H1 (cell line): ENCODE results near the gene IAH1. TPM values are rescaled to one million over a fixed set of nuclear protein-coding genes. Genes with fewer than 3 reads are reported as not detected.

Source experiments
- CTCF ChIA-PET: fragments of 300-600 bp; sonication (Branson Sonifier 250); formaldehyde crosslinking; loops from one replicate; lab custom pipeline; 2021; ENCODE audit not compliant: partially characterized antibody; lab: Charles Lee
- POLR2A ChIA-PET: fragments of 300-600 bp; sonication (Branson Sonifier 250); formaldehyde crosslinking; loops from one replicate; lab custom pipeline; 2021; ENCODE audit warnings: inconsistent platforms; ENCODE audit not compliant: partially characterized antibody; lab: Charles Lee
- DNase-seq, 2 experiments: peaks; one replicate each; pipeline versions ENCODE4 v3.0.0 to v3.0.0-alpha.2; 2010 to 2022; ENCODE audit warnings: low spot score in 2 of 2, low read depth in 1 of 2, mixed read lengths in 1 of 2
- FAIRE-seq: peaks from 2 replicates; lab custom pipeline; 2011; peaks lifted over from hg19 to GRCh38; lab: Jason Lieb, UNC
- H2AFZ ChIP-seq: 2 replicates; pipeline ENCODE4 v1.8.1; 2012; ENCODE audit warnings: low read length, inconsistent platforms
- H2AK5ac ChIP-seq: 2 replicates; pipeline ENCODE4 v1.6.1; 2013; ENCODE audit warnings: low read depth, low read length
- H2BK120ac ChIP-seq: replicated peaks from 2 replicates; pipeline ENCODE3; 2013; ENCODE audit warnings: low read depth, low read length, inconsistent platforms
- H2BK12ac ChIP-seq: 2 replicates; pipeline ENCODE4 v1.6.1; 2013; ENCODE audit warnings: low read depth, low read length
- H2BK15ac ChIP-seq: 2 replicates; pipeline ENCODE4 v1.6.1; 2013; ENCODE audit warnings: low read length
- H2BK20ac ChIP-seq: 2 replicates; pipeline ENCODE4 v1.6.1; 2013; ENCODE audit warnings: low read length
- H2BK5ac ChIP-seq: 2 replicates; pipeline ENCODE4 v1.6.1; 2013; ENCODE audit warnings: low read depth, low read length
- H3K14ac ChIP-seq: 2 replicates; pipeline ENCODE4 v1.6.1; 2013; ENCODE audit warnings: inconsistent platforms; ENCODE audit not compliant: insufficient read length
- H3K18ac ChIP-seq: 2 replicates; pipeline ENCODE4 v1.6.1; 2013; ENCODE audit warnings: low read length; ENCODE audit errors: extremely low read depth
- H3K23ac ChIP-seq: 2 replicates; pipeline ENCODE4 v1.6.1; 2013; ENCODE audit warnings: inconsistent platforms; ENCODE audit not compliant: insufficient read length
- H3K23me2 ChIP-seq: 2 replicates; pipeline ENCODE4 v1.6.1; 2013; ENCODE audit warnings: low read depth, low read length
- H3K27ac ChIP-seq: 2 replicates; pipeline ENCODE4 v1.6.1; 2011; ENCODE audit warnings: low read depth, low read length, inconsistent platforms
- H3K27me3 ChIP-seq, 4 experiments: replicated peaks in 1 of 4; 1 replicate in 1 of 4; 2 replicates in 3 of 4; pipeline versions ENCODE4 v1.6.1 to v1.8.1; 2011 to 2013; ENCODE audit warnings: low read length in 3 of 4, mild to moderate bottlenecking in 3 of 4, inconsistent platforms in 2 of 4, mixed read lengths in 2 of 4, moderate library complexity in 1 of 4; ENCODE audit not compliant: control insufficient read depth in 3 of 4, insufficient read depth in 3 of 4; ENCODE audit errors: extremely low read depth in 1 of 4
- H3K36me3 ChIP-seq, 4 experiments: 2 replicates each; pipeline versions ENCODE4 v1.6.1 to v1.8.1; 2011 to 2013; ENCODE audit warnings: mild to moderate bottlenecking in 4 of 4, low read length in 3 of 4, moderate library complexity in 2 of 4, control low read depth in 1 of 4, inconsistent platforms in 1 of 4; ENCODE audit not compliant: insufficient read depth in 4 of 4, control insufficient read depth in 2 of 4
- H3K4ac ChIP-seq: replicated peaks from 2 replicates; pipeline ENCODE3; 2013; ENCODE audit warnings: low read length, low read depth, mixed read lengths, inconsistent platforms; ENCODE audit not compliant: insufficient read length
- H3K4me1 ChIP-seq, 4 experiments: replicated peaks in 1 of 4; 1 replicate in 1 of 4; 2 replicates in 3 of 4; pipeline versions ENCODE4 v1.6.1 to v1.8.1; 2011 to 2013; ENCODE audit warnings: low read length in 3 of 4, inconsistent platforms in 2 of 4, mixed read lengths in 1 of 4; ENCODE audit not compliant: insufficient read depth in 4 of 4, control insufficient read depth in 3 of 4
- H3K4me2 ChIP-seq, 2 experiments: 2 replicates each; pipeline versions ENCODE4 v1.6.1 to v1.8.1; 2011 to 2013; ENCODE audit warnings: low read depth in 2 of 2, low read length in 2 of 2, control low read depth in 1 of 2, inconsistent platforms in 1 of 2, mild to moderate bottlenecking in 1 of 2; ENCODE audit not compliant: insufficient read depth in 1 of 2
- H3K4me3 ChIP-seq, 4 experiments: fragments of 200-600, 300-600 bp in 1 of 4; sonication (generic), shearing (Covaris generic), sonication (Bioruptor Twin) in 1 of 4; 2 replicates each; pipeline versions ENCODE4 v1.5.1 to v1.8.1; 2011 to 2016; ENCODE audit warnings: low read length in 4 of 4, low read depth in 3 of 4, control low read depth in 2 of 4, inconsistent platforms in 2 of 4, mild to moderate bottlenecking in 2 of 4, mixed read lengths in 1 of 4, moderate library complexity in 1 of 4; ENCODE audit not compliant: insufficient read depth in 2 of 4; ENCODE audit errors: extremely low read depth in 1 of 4
- H3K56ac ChIP-seq: replicated peaks from 2 replicates; pipeline ENCODE3; 2013; ENCODE audit warnings: low read depth, mild to moderate bottlenecking, mixed read lengths, low read length, inconsistent platforms; ENCODE audit not compliant: insufficient read length
- H3K79me1 ChIP-seq: 2 replicates; pipeline ENCODE4 v1.6.1; 2013; ENCODE audit warnings: low read depth, low read length, control low read depth
- H3K79me2 ChIP-seq, 2 experiments: 2 replicates each; pipeline versions ENCODE4 v1.6.1 to v1.8.1; 2012 to 2013; ENCODE audit warnings: low read length in 2 of 2, mild to moderate bottlenecking in 2 of 2, inconsistent platforms in 1 of 2; ENCODE audit not compliant: insufficient read depth in 2 of 2, control insufficient read depth in 1 of 2
- H3K9ac ChIP-seq, 4 experiments: replicated peaks in 1 of 4; 1 replicate in 1 of 4; 2 replicates in 3 of 4; pipeline versions ENCODE4 v1.6.1 to v1.8.1; 2011 to 2013; ENCODE audit warnings: low read depth in 3 of 4, low read length in 3 of 4, control low read depth in 2 of 4, mild to moderate bottlenecking in 2 of 4, moderate library complexity in 2 of 4, inconsistent platforms in 1 of 4; ENCODE audit errors: extremely low read depth in 1 of 4
- H3K9me3 ChIP-seq, 2 experiments: 2 replicates each; pipeline versions ENCODE4 v1.6.1 to v1.8.1; 2012 to 2013; ENCODE audit warnings: mild to moderate bottlenecking in 2 of 2, moderate library complexity in 2 of 2, control low read depth in 1 of 2, inconsistent platforms in 1 of 2, low read depth in 1 of 2, low read length in 1 of 2, mixed read lengths in 1 of 2; ENCODE audit not compliant: insufficient read depth in 2 of 2
- H4K20me1 ChIP-seq, 2 experiments: replicated peaks in 1 of 2; 2 replicates each; pipeline versions ENCODE3 to v1.8.1; 2011 to 2013; ENCODE audit warnings: inconsistent platforms in 2 of 2, low read length in 2 of 2, mild to moderate bottlenecking in 1 of 2; ENCODE audit not compliant: insufficient read depth in 2 of 2, control insufficient read depth in 1 of 2
- H4K5ac ChIP-seq: 2 replicates; pipeline ENCODE4 v1.6.1; 2013; ENCODE audit warnings: low read length, low read depth, mixed read lengths, inconsistent platforms; ENCODE audit not compliant: insufficient read length
- H4K8ac ChIP-seq: 2 replicates; pipeline ENCODE4 v1.8.0; 2013; ENCODE audit warnings: mild to moderate bottlenecking, moderate library complexity, low read length, inconsistent platforms; ENCODE audit not compliant: insufficient read depth; ENCODE audit errors: extremely low read depth
- H4K91ac ChIP-seq: replicated peaks from 2 replicates; pipeline ENCODE3; 2013; ENCODE audit warnings: low read length, mixed read lengths, inconsistent platforms; ENCODE audit not compliant: insufficient read length
- CTBP2 ChIP-seq: IDR thresholded peaks from 2 replicates; pipeline ENCODE4 v1.7.0; 2011; ENCODE audit warnings: borderline replicate concordance, mild to moderate bottlenecking, moderate library complexity, mixed read lengths, low read length; ENCODE audit not compliant: insufficient read depth, insufficient read length
- JUN ChIP-seq: IDR thresholded peaks from 2 replicates; pipeline ENCODE4 v1.6.1; 2011; ENCODE audit warnings: low read depth, mild to moderate bottlenecking, improper control_type of control experiment, low read length
- RXRA ChIP-seq: IDR thresholded peaks from 2 replicates; pipeline ENCODE4 v1.6.1; 2011; ENCODE audit warnings: low read depth, mild to moderate bottlenecking, low read length, moderate library complexity; ENCODE audit not compliant: insufficient read depth
- WGBS, 2 experiments: shearing (Covaris generic) in 1 of 2; methylation state at CpG; one replicate each; pipeline versions ENCODE4 v1.1.6 to v1.1.7; 2013 to 2015; ENCODE audit warnings: low lambda C conversion rate in 2 of 2, mixed read lengths in 2 of 2, inconsistent platforms in 1 of 2, low coverage in 1 of 2, missing lambda C conversion rate in 1 of 2; ENCODE audit not compliant: insufficient replicate concordance in 2 of 2, insufficient coverage in 1 of 2, insufficient read length in 1 of 2; ENCODE audit errors: extremely low coverage in 1 of 2, missing lambda C conversion rate in 1 of 2; 5-methylcytosine and 5-hydroxymethylcytosine counted together
- polyA plus RNA-seq, 7 experiments: library from polyadenylated mRNA; depleted of rRNA in 3 of 7; stranded (reverse) in 5 of 7; unstranded in 2 of 7; fragments of >200 nt in 5 of 7; fragments of 200-250 nt in 2 of 7; gene quantifications; 1 replicate in 5 of 7; 2 replicates in 1 of 7; 4 replicates in 1 of 7; pipeline versions ENCODE4 v1.2.1 to v1.2.3, GENCODE V29; 2011 to 2013; ENCODE audit warnings: missing spikeins in 2 of 7, mixed read lengths in 2 of 7
- total RNA-seq: library from RNA; stranded (reverse); fragmentation: NEBNext Ultra II Directional; extraction: Animal tissue kit (Norgen Biotek cat#: 25700); gene quantifications from 2 replicates; pipeline ENCODE4 v1.2.1, GENCODE V29; 2021

Gene IAH1
- total and polyA plus RNA-seq, 2 of the 8 experiments (the other 6 are each of a cell fraction or from before 2014, with no cell fraction given), result 15.1 to 21.5 TPM

DNA sequence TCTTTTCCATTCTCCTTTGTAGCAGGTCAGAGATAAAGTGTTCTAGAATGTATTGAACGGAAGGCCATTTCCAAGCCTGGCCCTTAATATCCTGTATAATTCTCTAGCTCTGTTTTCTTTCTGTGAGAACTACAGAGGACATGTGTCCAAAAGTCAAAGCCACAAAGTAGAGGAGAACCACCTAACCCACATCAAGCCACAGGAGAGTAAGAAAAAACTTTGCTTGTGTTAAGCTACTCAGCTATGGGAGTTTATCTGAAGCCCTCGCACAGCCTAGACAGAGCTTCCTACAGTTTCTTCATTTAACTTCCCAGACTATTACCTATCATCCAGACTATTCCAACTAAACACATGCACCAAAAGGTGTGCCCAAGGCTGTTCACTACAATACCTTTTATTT lies 59.3 kb downstream of the IAH1 start:
- H4K5ac ChIP-seq, result no peak overlapping the region
- peaks cover 0 to 1% of the 10 kb centered on the region in 2 experiments for H4K20me1 ChIP-seq
- no peak overlapping the region for H2BK5ac ChIP-seq
- H3K18ac ChIP-seq, result no peak overlapping the region
- H3K79me2 ChIP-seq, result 0 out of 4 replicates have a peak, but pooled peaks cover 0 to 2% of the 10 kb centered on the region in 2 experiments
- H3K9me3 ChIP-seq, result no peaks in the 10 kb centered on the region
- no peaks in the 10 kb centered on the region for H3K4me1 ChIP-seq
- H2BK120ac ChIP-seq, result no peak overlapping the region
- H3K9ac ChIP-seq, result no peak overlapping the region
- no peak overlapping the region for H3K23ac ChIP-seq
- H3K23me2 ChIP-seq, result no peaks in the 10 kb centered on the region
- H2BK12ac ChIP-seq, result no peak overlapping the region
- H3K27ac ChIP-seq, result no peak overlapping the region
- no peak overlapping the region for H3K14ac ChIP-seq
- H2BK15ac ChIP-seq, result no peak overlapping the region
- H4K8ac ChIP-seq, result no peak overlapping the region
- ChIA-PET CTCF (interaction anchor here (0.6 to 1.7 kb wide), 6 partner anchors 12 to 1450 kb away, joined by 3 to 7 read pairs (median 3); no protein-coding TSS in a partner anchor), POLR2A (interaction anchor here (0.7 kb wide), 1 partner anchor 38 kb away, joined by 5 read pairs; no protein-coding TSS in a partner anchor)
- TF ChIP-seq RXRA, result no peak
- TF ChIP-seq JUN, result no peak
- TF ChIP-seq CTBP2, result no peak
- H3K79me1 ChIP-seq, result no peaks in the 10 kb centered on the region; the same call in 1 of the 2 replicates
- peaks cover 0 to 7% (median 0%) of the 10 kb centered on the region in 4 experiments; a peak in 1 of 8 replicates for H3K36me3 ChIP-seq
- no peak overlapping the region for H4K91ac ChIP-seq
- FAIRE-seq (no peak), DNase-seq (no peak)
- H3K56ac ChIP-seq, result no peak overlapping the region
- H2AFZ ChIP-seq, result no peak overlapping the region
- no peaks in the 10 kb centered on the region for H3K27me3 ChIP-seq
- no peak overlapping the region for H2AK5ac ChIP-seq
- H3K4ac ChIP-seq, result no peak overlapping the region
- no peak overlapping the region for H3K4me2 ChIP-seq
- H2BK20ac ChIP-seq, result no peak overlapping the region
- 96% methylated on average over 2 of the region's 2 CpGs; no CpG with 5 or more reads in 1 of the 2 experiments for WGBS, 2 experiments
- no peak overlapping the region for H3K4me3 ChIP-seq
